Spleen (tissue), 7 donors: ENCODE results near the gene ROBO1.

Experiments used
- POLR2AphosphoS5 ChIP-seq, 3 donors: sonication (generic); formaldehyde crosslinking; IDR thresholded peaks; one replicate each; pipeline ENCODE4 v1.5.1; 2017; ENCODE audit warnings: antibody characterized with exemption in 3 of 3
- TF ChIP-seq, protein P1 (sequence below), 11 experiments: fragments of 200-600 bp in 7 of 11; fragments of 450-650 bp in 4 of 11; sonication (generic) in 4 of 11; IDR thresholded peaks in 8 of 11; conservative IDR thresholded peaks in 3 of 11; 1 replicate in 7 of 11; 2 replicates in 4 of 11; pipeline versions ENCODE4 v1.4.0 to v1.8.0; 2016 to 2021; ENCODE audit warnings: antibody characterized with exemption in 11 of 11, inconsistent platforms in 4 of 11, mild to moderate bottlenecking in 1 of 11
- donor health status: DM: no; HTN: no; CAD: no; lungs with moderate emphysema.
- donor health status: DM: no; HTN: no; CAD: no.
- donor health status: DM: no; HTN: no; CAD: no.

DNA sequence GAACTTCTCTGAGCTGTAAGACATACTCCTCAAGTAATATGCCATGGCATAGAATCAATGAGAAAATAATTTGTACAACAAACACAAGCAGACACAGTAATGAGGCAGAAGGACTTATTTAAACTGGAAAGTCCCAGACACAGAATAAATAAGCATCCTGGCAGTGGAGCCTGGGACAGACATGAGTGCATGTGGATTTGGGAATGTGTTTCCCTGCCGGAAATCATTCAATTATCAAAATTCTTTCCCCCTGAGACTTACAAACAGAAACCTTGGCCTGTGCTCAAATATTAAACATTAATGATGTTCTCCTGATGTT, 520.1 kb downstream of the ROBO1 start:
- TF ChIP-seq, protein P1, sequence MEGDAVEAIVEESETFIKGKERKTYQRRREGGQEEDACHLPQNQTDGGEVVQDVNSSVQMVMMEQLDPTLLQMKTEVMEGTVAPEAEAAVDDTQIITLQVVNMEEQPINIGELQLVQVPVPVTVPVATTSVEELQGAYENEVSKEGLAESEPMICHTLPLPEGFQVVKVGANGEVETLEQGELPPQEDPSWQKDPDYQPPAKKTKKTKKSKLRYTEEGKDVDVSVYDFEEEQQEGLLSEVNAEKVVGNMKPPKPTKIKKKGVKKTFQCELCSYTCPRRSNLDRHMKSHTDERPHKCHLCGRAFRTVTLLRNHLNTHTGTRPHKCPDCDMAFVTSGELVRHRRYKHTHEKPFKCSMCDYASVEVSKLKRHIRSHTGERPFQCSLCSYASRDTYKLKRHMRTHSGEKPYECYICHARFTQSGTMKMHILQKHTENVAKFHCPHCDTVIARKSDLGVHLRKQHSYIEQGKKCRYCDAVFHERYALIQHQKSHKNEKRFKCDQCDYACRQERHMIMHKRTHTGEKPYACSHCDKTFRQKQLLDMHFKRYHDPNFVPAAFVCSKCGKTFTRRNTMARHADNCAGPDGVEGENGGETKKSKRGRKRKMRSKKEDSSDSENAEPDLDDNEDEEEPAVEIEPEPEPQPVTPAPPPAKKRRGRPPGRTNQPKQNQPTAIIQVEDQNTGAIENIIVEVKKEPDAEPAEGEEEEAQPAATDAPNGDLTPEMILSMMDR (IDR thresholded peaks at IDR 0.05 in 8 of 11, conservative IDR thresholded peaks at IDR 0.05 in 3 of 11): no peak
- no peak for TF ChIP-seq POLR2AphosphoS5 (IDR thresholded peaks at IDR 0.05)
